HUDEP-2 (cell line): ENCODE results near the gene SORCS1.
"Not testable (repeated sequence)": the region's sequence is repeated elsewhere in the genome, so short reads cannot be mapped to it uniquely, and the experiment has no call there.

Experiments
- DNase-seq, 76 experiments: peaks; one replicate each; lab custom pipeline; 2025; ENCODE audit not compliant: unreplicated experiment in 76 of 76; lab: John Stamatoyannopoulos, UW

Gene SORCS1

GRCh38 chr10:107054469-107055156, 109.9 kb downstream of the SORCS1 start:
- DNase-seq: no peak

- no peak for DNase-seq
These were observed 112.7 kb downstream of the SORCS1 start for GRCh38 chr10:107051769-107052168.

- DNase-seq: no peak
These were observed 121.0 kb downstream of the SORCS1 start for GRCh38 chr10:107043461-107043860.

- DNase-seq: no peak
These were observed 127.0 kb downstream of the SORCS1 start for GRCh38 chr10:107037192-107038122.

DNA sequence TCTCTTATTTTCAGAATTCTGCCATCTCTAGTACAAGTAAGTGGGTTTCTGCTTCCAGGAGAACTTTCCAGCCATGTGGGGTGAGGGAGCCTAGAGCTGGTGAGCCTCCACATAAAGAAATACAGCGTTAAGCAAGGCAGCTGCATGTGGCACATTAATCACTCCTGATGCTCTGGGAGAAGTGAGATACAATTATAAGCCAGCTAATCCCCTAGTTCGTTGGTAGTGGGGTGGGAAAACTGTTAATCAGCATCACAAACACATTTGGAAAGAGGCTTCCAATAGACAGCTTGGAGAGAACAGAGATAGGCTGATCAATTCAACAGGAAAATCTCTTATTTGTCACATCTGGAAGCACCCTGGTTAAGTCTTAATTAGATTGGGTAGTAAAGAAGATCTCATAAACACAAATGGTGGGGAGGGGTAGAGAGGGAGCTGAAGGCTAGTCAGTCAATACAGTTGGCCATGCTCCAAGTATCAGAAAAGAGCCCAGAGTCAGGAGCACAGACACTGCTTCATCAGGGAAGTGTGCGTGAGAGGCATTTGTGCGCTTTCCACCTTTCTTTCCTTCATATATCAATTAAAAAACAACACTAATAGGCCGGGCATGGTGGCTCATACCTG, 130.6 kb downstream of the SORCS1 start:
- no peak for DNase-seq

DNA sequence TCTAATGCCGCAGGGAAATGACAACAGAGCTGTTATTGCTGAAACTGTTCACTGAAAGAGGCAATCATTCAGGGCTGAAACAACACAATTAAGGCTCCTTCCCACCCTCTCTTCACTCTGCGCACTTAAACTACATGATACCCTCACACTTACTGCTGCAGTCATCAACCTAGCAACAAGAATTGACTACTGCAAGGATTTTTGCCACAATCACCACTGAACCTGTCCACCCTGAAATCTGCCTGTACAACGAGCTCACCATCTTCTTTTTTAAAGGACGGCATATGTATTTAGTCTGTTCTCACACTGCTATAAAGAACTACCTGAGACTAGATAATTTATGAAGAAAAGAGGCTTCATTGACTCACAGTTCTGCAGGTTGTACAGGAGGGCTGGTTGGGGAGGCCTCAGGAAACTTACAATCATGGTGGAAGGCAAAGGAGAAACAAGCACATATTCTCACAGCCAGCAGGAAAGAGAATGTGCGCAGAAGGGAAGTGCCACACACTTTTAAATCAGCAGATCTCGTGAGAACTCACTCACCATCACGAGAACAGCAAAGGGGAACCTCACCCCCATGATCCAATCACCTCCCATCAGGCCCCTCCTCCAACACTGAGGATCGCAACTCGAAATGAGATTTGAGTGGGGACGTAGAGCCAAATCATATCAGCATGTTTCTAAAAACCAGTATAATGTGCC, 131.7 kb downstream of the SORCS1 start:
- no peak for DNase-seq

- no peak for DNase-seq
These were observed 132.4 kb downstream of the SORCS1 start for GRCh38 chr10:107031931-107032699.

DNA sequence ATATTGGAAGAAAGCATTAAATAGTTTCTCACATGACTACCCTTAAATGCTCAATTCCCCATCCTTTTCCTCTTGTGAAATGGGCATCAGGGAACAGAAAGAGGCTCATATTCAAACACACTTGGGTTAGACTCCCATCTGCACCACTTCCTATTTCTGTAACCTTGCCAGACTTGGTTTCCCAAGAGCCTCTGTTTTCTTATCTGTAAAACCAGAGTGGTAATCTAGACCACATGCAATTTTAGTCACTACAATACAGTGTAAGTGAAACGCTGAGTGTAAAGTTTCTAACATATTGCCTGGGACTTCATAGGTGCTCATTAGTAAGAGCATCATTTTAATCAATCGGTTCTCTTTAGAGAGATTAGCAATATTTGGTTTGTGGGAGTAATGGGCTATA, 136.3 kb downstream of the SORCS1 start:
- DNase-seq: no peak

- DNase-seq: no peak
These were observed 138.8 kb downstream of the SORCS1 start for GRCh38 chr10:107025676-107026075.

DNA sequence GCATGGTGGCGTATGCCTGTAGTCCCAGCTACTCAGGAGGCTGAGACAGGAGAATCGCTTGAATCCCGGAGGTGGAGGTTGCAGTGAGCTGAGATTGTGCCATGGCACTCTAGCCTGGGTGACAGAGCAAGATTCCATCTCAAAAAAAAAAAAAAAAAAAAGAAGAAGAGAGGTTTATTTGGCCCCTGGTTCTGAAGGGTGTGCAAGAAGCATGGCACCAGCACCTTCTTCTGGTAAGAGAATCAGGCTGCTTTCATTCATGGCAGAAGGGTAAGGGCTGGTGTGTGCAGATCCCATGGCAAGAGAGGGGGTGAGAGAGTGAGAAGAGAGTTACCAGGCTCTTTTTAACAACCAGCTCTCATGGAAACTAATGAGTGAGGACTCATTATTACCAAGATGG, 140.5 kb downstream of the SORCS1 start:
- DNase-seq: not testable (repeated sequence)

GRCh38 chr10:107022600-107023354, 141.7 kb downstream of the SORCS1 start:
- DNase-seq: no peak

DNA sequence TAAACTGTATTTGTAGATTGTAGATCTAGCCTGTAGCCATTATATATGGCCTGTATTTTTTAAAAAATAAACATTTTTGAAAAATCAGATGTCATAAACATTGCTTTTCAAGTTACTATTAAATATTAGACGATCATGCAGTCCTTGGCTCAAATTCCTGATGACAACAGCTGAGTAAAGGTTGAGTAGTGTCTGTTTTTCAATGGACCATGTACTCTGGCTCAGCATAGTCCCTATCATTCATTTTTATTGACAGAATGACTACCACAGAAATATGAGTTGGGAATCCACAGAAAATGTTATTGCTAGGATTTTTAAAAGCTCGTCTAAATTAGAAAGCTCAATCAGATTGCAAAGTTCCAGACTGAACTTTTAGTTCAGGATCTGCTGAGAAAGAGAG, 145.4 kb downstream of the SORCS1 start:
- no peak for DNase-seq

- no peak for DNase-seq
These were observed 151.1 kb downstream of the SORCS1 start for GRCh38 chr10:107013258-107014006.

DNA sequence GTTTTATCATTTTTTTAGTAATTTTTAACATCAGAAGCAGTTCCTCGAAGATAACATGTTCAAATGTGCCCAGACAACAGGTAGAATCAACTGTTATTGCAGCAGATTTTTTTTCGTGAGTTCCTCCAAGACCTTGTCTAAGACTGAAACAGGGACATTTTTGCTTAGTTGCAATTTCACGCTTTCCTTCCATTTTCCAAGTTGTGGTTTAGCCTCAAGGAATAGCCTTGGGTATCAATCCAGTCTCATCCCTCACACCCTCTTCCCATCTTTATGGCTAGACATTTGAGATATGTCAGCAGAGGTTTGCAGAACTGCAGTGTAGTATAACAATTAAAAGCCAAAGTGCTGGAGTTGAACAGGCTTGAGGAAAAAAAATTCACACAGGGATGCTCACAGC, 152.5 kb downstream of the SORCS1 start:
- DNase-seq: no peak

DNA sequence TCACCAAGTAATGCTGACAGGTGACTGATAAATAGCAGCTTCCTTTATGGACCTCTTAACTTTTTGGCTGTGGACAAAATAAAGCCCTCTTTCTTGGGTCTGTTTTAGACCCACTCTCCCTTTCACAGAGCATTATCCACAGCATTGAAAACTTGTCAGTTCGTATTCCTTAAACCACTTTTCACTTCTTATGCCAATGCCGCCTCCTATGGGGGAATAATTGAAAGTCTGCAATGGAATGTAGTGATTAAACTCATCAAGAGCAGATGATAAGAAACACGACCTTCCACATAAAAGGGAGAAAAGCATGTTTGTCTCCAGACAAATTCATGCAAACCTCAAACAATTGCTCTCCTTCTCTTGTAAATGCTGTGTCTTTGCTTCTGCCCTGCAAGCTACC, 153.4 kb downstream of the SORCS1 start:
- DNase-seq: no peak

GRCh38 chr10:107010531-107010930, 154.0 kb downstream of the SORCS1 start:
- no peak for DNase-seq

- no peak for DNase-seq
These were observed 160.1 kb downstream of the SORCS1 start for GRCh38 chr10:107004362-107004761.

DNA sequence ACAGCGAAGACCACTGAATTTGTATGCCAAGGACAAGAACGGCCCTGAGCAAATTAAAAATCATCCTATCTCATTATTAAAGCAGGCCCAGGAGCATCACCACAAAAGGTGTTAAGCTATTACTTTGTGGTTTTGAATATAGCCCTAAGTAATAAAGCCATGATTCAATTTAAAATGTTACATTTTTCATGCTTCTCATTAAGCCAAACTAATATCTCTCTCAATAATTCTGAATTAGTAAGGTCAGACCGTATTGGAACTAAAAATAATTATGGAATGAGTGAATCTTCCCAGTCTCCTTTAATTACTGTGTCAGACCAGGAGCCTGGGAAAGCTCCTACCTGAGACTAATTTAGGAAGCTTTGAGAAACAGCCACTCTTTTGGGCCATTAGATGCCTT, 162.4 kb downstream of the SORCS1 start:
- DNase-seq: no peak
